DND-41 (cell line): ENCODE measurements around the gene KCNN2.

Source experiments
- CTCF ChIP-seq: IDR thresholded peaks from 2 replicates; pipeline ENCODE4 v1.5.1; 2012; ENCODE audit warnings: borderline replicate concordance, low read length, moderate library complexity, mild to moderate bottlenecking; ENCODE audit not compliant: poor library complexity, severe bottlenecking; ENCODE audit errors: extremely low read depth
- EZH2 ChIP-seq: IDR thresholded peaks from 3 replicates; pipeline ENCODE4 v1.6.1; 2012; ENCODE audit warnings: borderline replicate concordance, low read depth, mild to moderate bottlenecking, moderate library complexity, low read length, inconsistent platforms; ENCODE audit not compliant: severe bottlenecking

GRCh38 chr5:114412510-114413171 lies 50.8 kb downstream of the KCNN2 start:
- no peak for TF ChIP-seq CTCF
- TF ChIP-seq EZH2: no peak
